Stimulated activated CD8-positive, alpha-beta memory T cell treated with anti-CD3 and anti-CD28 coated beads, Interleukin-12 subunit alpha, Interleukin-12 subunit beta, amount 100 ng/mL, for 24 hours (primary cell): ENCODE measurements around the gene NEK11.

Experiments
- DNase-seq: peaks from one replicate; pipeline ENCODE4 v3.0.0-alpha.2; 2020; ENCODE audit errors: extremely low read depth

Gene NEK11

DNA sequence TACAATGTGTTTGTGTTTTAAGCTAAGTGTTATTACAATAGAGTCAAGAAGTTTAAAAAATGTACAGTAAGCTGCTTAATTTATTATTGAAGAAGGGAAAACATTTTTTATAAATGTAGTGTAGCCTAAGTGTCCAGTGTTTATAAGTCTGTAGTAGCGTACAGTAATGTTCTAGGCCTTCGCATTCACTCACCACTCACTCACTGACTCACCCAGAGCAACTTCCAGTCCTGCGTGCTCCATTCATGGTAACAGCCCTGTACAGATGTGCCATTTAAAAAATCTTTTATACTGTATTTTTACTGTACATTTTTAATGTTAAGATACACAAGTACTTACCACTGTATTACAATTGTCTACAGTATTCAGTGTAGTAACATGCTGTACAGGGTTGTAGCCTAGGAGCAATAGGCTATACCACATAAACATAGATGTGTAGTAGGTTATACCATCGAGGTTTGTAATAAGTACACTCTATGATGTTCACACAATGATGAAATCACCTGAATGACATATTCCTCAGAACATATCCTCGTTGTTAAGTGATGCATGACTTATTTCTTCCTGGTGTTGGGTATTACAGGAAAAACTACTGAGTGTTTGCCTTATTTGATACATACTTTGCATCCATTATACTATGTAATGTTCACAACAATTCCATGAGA lies 198.3 kb downstream of the NEK11 start:
- no peak for DNase-seq

DNA sequence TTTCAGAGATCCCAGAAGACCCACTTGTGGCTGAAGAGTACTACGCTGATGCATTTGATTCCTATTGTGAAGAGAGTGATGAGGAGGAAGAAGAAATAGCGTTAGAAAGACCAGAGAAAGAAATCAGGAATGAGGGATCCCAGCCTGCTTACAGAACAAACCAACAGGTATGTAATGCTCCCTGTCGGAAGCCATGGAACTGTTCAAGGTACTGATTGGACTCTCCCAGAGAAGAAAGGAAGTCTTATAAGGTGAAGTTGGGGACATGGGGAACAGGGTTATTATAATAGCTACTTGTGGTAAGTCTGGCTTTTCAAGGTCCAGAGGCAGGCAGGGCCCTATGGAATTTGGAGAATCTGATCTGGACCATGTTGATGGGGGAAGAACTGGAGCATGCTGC lies 201.8 kb downstream of the NEK11 start:
- no peak for DNase-seq

DNA sequence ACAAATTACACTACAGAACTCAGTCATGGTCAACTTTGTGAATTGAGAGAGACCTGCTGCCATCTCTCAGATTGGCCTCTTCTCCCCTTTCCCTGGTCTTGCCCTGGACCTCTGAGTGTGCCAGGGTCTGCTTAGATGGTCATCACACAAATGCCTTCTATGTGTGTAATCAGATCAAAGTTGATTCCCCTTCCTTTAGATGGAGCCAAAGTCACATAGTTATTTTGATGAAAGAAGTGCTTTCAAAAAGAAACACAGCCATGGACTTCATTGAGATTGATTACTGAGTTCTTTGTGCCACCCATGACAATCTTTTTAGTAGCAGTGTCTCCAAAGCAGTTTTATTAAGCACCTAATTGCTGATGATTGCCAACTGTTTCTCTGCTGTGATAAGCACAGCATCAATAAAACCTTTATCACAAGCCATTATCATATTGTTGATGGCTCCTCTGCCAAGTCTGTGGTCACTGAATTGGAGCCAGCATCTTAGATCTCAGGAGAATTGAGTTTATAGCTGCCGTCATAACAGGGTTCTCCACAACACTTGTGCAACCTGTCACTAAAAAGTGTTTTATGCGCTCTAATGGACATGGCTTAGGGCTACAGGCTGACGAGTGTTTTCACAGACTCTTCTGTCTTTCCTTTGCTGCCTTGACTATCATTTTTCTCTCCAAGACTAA lies 205.2 kb downstream of the NEK11 start:
- no peak for DNase-seq

DNA sequence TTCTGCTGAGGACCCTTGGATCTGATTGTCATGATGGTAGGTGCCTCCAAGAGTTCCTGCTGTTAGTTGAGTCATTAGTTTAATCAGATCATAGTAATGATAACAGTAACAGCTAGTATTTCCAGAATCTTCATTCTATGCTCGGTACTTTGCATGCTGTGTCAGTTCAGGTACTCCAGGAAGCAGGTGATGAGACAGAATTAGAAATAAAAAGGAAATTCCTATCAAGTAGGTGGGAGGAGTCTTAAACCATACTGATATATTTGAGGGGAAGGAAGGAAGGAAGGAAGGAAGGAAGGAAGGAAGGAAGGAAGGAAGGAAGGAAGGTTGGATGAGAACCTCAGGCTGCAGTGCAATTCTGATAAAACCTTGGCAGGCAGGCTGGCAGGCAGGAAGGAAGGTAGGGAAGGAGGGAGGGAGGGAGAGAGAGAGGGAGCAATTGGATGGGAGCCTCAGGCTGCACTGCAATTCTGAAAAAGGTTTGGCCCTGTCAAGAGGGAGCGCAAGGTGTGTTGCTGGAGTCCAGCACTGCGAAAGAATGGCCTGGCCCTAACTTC lies 206.1 kb downstream of the NEK11 start:
- DNase-seq, result no peak

DNA sequence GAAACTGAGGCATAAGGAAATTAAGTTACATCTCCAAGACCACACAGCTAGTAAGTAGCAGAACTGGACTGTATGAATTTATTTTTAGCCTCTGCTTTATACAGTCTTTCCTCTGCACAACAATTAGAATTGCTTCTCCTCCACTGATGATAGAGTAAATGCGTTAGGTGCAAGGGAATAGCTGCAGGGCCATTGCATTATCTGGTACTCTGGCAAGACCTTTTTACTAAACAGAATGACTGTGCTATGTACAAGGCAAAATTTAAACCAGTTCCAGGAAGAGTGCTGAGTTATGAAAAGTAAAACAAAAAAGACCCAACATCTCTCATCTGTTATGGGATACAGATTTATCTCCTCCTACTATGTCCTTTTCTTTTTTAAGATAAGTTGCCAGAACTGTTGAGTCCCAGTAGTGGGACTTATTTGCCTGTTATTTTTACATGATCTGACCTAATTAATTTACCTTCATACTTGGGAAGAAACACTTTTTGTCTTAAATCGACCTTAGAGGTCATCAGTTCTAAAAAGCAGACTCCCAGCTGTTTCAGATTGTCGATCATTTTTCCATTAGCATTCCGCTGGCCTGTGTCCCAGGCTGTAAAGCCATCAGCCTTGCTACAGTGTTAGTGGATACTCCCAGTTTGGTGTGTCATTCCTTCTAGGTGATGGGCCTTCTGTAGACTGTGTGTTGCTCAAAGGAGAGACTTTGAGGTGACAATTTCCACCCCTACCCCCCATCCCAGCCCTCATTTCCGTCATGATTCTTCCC lies 207.4 kb downstream of the NEK11 start:
- DNase-seq, result no peak

DNA sequence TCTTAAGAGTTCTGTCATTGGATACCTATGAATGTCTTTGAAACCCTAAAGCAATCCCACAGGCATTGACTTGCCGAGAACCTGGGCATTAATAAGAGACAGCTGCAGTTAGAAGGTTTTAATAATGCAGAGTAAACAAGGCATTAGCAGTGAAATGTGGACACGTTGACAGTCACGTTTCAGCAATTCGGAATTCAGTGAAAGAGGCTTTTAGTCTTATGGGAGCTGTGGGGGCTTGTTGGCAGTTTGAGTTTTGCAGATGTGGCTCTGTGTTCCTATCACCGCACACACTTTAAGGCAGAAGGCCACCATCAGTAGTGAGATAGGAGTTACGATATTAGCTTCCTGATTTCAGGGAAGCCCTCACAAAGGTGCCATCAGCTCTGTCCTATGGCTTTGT lies 209.7 kb downstream of the NEK11 start:
- DNase-seq, result no peak

DNA sequence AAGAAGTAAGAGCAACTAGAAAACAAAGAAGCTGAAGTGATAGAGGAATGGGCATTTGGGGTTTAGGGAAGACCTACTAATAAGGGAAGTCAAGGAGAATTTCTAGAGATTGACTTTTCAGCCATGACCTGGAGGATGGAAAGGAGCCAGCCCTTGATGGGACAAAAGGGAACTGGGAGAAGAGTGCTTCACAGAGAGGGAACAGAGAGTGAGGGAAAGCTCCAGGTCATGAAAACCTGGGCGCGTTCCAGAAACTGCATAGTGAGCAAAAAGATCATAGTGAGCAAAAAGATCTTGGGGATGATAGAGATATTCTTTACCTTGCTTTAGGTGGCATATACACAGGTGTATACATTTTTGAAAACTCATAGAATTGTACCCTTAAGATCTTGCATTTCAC lies 211.8 kb downstream of the NEK11 start:
- no peak for DNase-seq

DNA sequence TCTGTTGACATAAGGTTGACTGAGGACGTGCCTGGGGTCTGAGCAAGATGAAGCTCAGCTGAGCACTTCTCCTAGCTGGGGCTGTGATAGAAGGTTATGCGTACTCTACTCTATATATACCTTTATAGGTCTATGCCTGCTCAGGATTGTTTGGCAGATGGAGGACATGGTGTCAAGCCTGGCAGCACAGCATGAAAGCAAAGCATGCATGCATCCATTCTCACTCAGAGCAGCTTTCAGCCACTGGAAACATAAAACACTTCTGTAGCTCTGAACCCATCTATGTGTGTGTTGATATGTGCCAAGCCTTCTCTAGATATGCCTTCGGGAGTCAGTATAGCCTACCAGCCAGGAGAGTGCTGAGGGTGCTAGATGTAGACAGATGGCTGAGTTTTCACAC lies 212.6 kb downstream of the NEK11 start:
- DNase-seq, result no peak

DNA sequence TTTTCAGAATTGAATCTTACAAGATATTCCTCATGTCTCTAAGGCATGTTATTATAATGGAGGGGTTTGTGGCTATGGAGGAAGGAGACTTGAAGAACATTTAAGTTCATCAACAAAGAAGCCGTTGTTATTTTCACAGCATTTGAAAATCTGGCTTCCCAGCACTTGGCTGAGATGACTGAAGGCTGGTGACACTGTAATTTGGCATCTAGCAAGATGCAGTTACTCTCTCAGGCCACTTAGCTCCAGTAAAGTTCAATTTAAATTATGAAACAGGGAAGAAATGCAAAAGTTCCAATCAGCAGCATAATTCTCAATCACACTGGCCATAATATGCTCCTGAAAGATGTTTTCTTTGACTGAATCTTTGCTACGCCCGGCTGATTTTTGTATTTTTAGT lies 215.5 kb downstream of the NEK11 start:
- no peak for DNase-seq

DNA sequence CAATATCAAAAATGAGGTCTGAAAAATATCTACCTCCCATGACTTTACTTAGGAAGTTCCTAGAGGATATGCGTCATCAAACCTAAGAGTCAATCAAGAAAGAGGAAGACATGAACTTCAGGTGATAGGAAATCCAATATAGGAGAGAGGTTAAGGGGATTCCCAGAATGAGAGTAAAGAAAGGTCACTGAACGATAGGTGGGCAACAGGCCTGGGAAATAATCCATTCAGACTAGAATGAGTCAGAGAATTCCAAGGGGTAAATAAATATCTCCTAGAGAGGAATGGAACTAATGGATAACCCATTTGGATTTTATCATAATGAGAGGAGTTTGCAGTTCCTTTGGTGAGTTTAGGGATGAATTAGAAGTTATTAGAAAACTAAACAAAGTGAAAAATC lies 223.8 kb downstream of the NEK11 start:
- DNase-seq, result no peak

DNA sequence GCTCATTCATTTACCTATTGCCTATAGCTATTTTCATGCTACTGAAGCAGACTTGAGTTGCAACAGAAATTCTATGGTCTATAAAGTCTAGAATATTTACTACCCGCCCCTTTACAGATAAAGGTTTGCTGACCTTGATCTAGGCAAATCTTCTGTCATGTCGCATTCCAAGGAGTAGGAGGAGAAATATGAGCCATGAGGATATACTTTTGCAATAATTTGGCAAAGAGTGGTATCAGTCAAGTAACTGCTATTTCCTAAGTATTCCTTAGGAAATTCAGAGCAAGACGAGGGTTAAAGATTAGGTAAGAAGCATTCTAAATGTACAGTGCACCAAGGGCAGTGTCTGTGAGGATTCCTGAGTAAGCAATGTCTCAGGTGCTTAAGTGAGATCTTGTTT lies 233.8 kb downstream of the NEK11 start:
- no peak for DNase-seq

DNA sequence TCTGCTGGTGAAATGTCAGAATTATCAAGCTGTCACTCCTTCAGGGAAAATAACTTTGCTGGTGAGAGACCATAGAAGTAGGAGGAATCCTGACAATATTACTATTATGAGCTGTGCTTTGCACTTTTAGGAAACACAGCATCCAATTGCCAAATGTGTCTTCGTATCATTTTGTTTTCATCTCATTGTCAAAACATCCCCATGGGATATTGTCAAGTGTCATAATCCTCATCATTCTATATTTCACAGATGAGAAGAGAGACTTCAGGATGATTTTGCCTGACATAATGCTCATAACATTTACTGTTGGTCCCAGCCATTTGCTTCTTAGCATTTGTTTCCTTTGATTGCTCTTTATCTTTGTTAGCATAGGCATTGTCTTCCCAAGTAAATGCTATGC lies 234.4 kb downstream of the NEK11 start:
- no peak for DNase-seq

DNA sequence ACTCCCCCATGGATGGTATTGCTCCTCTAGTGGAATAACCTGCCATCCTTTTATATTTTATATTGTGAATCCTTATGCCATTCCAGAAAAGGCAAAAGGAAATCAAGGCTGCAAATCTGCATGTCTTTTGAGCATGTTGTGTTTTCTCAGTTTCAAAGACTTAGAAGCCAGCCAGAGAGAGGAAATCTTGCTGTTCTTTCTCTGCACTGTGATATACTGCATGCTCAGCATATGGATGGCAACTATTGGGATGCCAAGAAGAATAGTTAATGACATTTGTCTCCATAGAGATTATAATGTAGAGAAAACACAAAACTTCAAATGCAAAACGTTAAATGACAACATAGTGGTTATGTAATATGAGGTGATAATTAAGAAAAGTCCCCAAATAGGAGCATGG lies 248.9 kb downstream of the NEK11 start:
- no peak for DNase-seq

DNA sequence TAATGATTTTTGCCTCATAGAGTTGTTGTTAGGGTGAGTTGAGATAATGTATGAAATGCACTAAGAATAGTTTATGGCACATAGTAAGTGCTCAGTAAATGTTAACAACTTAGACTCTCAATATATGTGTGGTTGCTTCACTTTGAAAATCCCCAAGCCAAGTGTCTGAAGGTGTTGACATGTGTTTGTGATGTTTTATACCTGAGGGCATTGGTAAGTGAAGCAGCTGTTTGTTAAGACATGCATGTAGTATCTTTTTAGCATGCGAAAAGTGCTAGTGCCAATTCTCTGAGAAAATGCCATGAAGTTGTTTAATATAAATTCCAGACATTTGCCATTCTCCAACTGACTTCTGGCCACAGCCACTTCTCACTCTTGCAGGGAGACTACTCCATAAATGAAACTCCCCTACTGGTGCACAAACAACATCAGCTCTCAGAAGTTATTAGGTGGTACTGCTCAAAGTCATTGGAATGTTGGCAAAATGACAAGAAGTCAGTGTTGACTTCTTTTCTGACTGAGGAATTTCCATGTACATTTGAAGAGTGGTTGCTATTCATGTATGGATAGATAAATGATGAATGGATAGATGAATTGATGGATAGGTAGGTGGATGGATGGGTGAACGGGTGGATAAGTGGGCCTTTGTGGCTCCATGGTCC lies 251.3 kb downstream of the NEK11 start:
- DNase-seq, result no peak

DNA sequence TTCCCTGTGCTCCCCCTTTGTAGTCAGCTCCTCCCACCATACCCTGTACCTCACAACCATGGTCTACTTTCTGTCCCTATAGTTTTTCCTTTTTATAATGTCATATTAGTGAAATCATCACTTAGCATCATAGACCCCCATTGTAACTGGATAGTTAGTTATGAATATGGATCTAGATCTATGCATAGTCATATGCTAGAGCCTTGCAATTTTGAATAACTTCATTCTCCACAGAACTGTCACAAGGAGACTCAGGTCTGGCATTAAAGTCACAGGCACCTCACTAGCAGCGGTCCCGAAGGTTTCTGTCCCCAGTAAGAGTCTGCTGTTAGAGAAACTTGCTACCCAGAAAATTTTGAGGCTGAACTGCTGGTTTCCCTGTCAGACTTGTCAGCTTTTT lies 252.9 kb downstream of the NEK11 start:
- DNase-seq, result no peak

DNA sequence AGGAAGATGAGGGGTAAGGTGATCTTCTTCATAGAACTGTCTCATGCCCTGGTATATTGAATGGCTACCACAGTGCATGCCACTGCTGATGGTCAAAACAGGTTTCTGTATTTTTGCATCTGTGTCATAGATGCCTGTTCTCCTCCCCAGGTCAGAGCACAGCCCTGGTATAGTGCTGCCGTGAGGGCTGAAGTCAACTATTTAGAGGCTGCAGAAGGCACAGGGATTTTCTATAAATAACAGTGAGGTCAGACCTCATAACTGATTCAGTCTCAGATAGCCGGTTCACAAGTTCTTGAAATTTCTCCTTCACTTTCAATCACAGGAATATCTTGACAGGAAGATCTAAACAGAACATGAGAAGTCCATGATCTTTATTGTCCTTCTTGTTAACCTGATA lies 255.7 kb downstream of the NEK11 start:
- no peak for DNase-seq

DNA sequence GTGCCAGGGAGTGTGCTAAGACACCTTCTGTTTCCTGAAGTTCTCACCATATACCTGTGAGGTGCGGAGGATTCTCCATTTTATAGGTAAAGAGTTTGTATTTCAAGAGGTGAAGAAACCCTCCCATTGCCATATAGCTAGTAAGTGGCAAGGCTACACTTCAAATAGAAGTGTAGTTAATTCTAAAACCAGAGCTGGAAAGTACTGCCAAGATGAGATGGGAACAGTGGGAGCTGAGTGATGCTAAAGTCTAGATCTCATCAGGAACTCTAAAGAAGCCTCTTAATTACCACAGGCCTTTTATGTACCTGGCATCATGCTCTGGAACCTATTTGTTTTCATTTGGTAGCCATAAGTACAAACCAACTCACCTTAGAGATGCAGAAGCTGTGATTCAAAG lies 256.3 kb downstream of the NEK11 start:
- no peak for DNase-seq

DNA sequence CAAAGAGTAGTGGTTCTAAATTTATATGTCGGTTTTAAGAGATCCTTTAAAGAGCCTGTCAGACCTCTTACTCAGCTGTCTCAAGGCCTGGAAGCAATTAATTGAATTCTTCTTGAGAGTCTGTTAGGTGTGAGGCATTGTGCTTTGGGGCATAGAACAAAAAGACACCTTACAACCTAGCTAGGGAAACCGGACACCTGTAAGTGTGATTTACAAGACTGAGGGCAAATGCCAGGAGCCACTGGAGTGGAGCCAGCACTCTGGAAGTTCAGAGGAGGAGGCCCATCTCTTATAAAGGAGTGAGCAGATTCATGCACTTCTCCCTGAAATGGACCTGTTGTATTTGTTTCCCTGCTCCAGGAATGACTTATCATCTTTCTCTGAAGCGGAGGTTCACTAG lies 257.2 kb downstream of the NEK11 start:
- DNase-seq, result no peak

DNA sequence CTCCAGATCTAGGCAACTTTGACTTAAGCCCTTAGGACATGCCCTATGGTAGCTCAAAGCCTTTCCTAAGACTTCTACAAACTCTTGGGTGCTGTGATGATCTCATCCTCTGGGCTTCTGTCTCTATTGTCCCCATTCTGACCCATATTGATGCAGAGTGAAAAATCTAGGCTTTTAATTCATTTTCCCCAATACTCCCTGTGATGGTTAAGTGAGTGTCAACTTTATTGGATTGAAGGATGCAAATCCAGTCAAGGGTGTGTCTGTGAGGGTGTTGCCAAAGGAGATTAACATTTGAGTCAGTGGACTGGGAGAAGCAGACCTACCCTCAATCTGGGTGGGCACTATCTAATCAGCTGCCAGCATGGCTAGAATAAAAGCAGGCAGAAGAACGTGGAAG lies 257.6 kb downstream of the NEK11 start:
- no peak for DNase-seq

DNA sequence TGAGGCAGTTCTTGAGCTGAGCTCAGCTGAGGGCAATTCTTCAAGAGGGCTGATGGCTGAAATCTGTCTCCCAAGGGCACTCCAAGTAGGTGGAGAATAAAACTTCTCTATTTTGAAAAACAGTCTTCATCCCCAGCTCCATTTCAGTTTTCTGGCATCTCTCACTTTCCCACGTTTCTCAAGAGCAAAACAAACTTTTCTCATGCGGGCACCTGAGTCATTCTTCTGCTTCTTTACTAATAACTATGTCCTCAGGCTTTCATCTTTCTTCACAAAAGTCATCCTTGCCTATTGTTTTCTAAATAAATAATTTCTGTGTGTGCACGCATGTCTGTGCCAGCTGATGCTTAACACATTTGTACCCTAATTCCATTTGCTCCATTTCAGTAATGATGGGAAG lies 258.8 kb downstream of the NEK11 start:
- DNase-seq, result no peak

DNA sequence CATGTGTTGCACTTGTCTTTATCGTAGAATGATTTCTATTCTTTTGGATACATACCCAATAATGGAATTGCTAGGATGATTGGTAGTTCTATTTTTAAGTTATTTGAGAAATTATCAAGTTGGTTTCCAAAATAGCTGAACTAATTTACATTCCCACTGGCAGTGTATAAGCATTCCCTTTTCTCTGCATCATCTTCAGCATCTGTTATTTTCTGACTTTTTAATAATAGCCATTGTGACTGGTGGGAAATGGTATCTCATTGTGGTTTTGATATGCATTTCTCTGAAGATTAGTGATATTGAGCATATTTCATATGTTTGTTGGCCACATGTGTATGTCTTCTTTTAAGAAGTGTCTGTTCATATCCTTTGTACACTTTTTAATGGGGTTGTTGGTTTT lies 273.2 kb downstream of the NEK11 start:
- DNase-seq, result no peak

DNA sequence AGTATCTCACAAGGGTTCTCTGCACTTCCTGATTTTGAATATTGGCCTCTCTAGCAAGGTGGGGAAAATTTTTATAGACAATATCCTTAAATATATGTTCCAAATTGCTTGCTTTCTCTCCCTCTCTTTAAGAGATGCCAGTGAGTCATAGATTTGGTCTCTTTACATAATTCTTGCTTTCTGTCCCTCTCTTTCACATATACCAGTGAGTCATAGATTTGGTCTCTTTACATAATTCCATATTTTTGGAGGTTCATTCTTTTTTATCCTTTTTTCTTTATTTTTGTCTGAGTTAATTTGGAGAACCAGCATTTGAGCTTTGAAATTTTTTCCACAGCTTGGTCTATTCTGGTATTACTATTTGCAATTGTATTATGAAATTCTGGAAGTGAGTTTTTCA lies 277.2 kb downstream of the NEK11 start:
- no peak for DNase-seq
